ENCODE results near the gene MAP3K14. TPM values are rescaled to one million over a fixed set of nuclear protein-coding genes. Genes with fewer than 3 reads are reported as not detected.
"Not testable (repeated sequence)": the region's sequence is repeated elsewhere in the genome, so short reads cannot be mapped to it uniquely, and the experiment has no call there.

MAP3K14 gene
- total RNA-seq, 1 donor from 2014 or later: 1.2 TPM

DNA sequence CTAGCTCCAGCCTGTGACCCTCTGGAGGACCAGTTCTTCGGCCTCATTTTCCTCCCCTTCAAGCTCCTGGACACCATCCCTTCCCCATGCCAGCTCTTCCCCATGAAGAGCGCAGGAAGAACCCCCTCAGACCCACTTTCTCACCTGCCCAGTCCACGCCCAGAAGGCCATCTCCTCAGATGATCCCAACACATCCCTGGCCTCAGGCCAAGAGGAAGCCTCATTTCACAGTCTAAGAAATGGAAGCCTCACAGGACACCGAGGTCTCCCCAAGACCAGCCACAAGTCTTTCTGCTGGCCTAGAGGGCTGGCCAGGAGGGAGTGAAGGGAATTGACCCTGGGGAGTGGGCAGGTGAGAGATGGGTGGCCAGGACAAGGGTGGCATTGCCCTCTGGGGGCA lies 62.9 kb downstream of the MAP3K14 start:
- no peak for DNase-seq

DNA sequence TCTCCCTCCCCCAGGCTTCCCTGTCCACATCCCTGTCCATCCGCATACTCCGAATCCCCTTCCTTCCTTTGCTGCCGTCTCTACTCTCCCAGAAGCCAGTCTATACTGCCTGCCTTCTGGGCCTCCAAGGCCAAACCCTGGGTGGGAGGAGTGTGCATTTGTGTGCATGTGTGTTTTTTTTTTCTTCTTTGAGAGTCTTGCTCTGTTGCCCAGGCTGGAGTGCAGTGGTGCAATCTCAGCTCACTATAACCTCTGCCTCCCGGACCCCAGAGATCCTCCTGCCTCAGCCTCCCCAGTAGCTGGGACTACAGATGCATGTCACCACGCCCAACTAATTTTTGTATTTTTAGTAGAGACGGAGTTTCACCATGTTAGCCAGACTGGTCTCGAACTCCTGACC lies 63.6 kb downstream of the MAP3K14 start:
- not testable (repeated sequence) for DNase-seq

DNA sequence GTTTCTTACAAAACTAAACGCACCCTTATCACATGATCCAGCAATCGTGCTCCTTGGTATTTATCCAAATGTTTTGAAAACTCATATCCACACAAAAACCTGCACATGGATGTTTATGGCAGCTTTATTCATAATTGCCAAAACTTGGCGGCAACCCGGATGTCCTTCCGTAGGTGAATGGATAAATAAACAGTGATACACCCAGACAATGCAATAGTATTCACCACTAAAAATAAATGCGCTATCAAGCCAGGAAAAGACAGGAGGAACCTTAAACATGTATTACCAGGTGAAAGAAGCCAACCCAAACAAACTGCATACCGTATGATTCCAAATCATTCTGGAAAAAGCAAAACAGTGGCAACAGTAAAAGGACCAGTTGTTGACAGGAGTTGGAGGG lies 64.9 kb downstream of the MAP3K14 start:
- DNase-seq: no peak

DNA sequence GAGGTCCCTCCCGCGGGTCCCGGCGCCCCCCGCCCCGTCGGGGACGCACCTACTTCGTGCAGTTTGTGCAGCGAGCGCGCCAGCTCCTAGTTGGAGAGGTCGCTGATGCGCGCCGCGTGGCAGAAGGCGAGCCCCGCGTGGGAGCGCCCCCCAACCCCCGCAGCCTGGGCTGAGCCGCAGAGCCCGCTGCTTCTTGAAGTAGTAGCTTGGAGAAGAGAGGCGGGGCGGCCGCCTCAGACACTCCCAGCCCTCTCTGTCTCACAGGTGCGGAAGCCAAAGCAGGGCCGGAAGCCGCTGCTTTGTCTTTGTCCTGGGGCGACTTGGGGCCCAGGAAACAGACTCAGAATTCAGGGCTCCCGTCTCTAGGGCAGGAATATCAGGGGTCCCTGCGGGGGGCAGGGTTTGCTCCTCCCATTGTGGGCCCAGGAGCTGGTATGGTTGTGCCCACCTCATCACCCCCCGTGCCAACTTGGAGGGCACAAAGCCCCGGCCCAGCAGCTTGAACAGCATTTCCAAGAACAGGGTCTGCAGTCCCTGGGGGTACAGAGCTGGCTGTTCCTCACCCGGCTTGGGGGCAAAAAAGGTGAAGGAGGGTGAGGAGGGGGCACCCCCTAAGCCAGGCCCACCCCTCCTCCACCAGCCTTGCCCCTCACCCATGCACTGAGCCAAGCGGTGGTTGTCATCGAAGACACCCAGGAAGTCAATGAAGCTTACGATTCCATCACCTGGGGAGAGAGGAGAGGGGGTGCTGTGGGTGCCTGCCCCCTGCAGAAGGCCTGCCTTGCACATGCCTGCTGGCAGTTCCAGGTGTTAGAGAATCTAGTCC lies 68.5 kb downstream of the MAP3K14 start:
- no peak for DNase-seq

DNA sequence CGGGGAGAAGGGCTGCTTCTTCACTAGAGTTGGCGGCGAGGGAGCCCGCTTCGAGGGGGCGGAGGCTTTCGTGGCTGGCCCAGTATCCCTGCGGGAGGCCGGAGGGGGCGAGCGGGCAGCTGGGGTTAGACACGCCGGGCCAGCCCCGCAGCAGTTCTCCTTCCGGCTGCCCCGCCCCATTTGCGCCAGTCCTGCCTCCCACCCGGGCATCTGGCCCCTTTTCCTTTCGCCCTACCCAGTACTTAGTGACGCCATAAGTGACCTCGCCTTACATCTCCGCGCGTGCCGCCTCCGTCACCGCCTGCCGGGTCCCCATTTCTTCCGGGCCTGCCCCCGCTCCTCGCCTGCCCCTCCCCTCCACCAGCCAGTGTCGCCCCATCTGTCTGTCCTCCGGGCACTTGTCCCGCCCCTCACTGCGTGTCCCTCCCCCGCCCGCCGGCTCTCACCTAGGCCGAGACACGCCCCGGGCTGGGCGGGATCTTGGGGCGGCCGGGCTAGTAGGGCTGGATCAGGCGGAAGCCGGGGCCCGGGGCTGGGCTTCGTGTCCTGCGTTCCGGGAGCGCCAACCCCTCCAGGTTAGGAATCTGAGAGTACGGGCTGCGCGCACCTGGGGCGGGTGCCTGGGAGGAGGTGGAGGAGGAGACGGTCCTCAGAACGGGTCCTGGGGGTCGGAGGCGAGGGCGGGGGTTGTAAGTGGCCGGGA lies 69.2 kb downstream of the MAP3K14 start:
- DNase-seq: peak; percentile 68

DNA sequence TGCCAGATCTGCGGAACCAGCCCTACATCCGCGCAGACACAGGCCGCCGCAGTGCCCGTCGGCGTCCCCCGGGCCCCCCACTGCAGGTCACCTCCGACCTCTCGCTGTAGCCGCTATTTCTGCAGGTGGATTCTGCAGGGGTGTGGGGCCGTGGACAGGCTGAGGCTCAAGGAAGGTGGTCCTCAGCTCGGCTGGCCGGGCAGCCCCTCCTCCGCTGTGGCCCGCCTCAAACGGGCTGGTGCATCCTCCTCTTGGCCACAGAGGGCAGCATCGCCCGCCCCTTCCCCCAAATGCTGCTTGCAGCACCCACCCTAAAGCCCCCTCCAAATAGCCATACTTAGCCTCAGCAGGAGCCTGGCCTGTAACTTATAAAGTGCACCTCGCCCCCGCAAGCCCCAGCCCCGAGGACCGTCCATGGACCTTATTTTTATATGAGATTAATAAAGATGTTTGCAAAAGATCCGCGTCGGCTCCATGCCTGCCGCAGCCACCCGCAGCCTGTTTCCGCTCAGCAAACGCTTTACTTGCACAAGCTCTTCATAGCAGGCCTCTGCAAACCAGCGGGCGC lies 69.9 kb downstream of the MAP3K14 start:
- no peak for DNase-seq

DNA sequence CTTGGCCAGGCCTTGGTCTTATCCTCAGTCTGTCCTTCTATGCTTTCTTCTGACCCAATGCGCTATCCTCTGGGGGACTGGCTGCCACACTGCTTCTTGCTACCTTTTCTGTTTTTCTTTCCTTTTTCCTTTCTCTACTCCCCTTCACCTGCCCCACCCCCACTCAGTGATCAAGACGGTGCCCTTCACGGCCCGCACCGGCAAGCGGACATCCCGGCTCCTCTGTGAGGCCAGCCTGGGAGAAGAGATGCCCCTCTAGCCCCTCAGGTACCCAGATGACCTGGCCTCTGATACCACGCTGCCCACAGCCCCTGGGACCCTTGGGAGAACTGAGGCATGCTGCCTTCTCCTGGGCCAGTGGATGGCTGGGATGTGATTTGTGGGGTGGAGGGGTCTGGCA lies 70.5 kb downstream of the MAP3K14 start:
- DNase-seq: no peak

DNA sequence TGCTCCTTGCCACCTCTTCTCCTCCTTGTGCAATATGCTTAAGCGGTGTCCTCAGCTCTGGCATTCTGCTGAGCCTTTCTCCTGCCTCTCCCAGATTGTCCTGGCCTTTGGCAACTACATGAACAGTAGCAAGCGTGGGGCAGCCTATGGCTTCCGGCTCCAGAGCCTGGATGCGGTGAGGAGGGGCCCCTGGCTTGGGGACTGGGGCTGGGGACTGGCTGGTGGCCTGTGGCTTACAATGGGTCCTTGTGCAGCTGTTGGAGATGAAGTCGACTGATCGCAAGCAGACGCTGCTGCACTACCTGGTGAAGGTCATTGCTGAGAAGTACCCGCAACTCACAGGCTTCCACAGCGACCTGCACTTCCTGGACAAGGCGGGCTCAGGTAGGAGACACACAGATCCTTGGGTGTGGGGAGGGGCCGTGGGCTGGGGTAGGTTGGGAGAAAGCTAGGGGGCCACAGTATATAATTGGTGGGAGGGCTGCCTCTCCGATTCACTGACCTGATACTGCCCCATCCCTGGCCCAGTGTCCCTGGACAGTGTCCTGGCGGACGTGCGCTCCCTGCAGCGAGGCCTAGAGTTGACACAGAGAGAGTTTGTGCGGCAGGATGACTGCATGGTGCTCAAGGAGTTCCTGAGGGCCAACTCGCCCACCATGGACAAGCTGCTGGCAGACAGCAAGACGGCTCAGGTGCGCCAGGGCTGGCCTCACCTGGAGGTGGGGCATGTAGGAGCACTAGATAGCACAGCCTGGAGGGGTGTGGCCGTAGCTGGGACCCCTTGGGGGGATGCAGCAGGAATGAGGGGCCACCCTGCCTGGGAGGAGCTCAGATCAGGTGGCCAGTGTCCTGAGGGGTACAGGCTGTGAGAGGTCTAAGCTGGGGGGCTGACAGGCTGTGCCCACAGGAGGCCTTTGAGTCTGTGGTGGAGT lies 71.8 kb downstream of the MAP3K14 start:
- DNase-seq: no peak

DNA sequence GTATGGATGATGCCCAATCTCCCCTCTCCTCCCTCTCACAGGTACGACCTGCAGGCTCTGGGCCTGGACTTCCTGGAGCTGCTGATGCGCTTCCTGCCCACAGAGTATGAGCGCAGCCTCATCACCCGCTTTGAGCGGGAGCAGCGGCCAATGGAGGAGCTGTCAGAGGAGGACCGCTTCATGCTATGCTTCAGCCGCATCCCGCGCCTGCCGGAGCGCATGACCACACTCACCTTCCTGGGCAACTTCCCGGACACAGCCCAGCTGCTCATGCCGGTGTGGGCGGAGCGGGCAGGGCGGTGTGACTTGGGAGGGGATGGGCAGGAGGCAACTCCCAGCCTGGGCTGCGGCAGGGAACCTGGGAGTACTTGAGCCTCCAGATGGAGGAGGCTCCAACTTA lies 73.1 kb downstream of the MAP3K14 start:
- DNase-seq: no peak

DNA sequence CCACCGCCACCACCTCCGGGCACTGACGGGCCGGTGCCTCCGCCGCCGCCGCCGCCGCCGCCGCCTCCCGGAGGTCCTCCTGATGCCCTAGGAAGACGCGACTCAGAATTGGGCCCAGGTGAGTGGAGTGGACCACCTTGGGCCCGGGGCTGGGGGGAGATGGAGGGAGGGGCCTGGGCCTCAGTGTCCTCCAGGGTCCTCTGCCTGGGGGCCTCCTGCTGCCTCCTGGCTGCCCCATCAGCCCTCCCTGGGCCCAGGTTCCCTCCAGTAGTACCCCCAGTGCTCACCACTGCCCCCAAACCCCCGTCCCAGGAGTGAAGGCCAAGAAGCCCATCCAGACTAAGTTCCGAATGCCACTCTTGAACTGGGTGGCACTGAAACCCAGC lies 74.8 kb downstream of the MAP3K14 start:
- no peak for DNase-seq

DNA sequence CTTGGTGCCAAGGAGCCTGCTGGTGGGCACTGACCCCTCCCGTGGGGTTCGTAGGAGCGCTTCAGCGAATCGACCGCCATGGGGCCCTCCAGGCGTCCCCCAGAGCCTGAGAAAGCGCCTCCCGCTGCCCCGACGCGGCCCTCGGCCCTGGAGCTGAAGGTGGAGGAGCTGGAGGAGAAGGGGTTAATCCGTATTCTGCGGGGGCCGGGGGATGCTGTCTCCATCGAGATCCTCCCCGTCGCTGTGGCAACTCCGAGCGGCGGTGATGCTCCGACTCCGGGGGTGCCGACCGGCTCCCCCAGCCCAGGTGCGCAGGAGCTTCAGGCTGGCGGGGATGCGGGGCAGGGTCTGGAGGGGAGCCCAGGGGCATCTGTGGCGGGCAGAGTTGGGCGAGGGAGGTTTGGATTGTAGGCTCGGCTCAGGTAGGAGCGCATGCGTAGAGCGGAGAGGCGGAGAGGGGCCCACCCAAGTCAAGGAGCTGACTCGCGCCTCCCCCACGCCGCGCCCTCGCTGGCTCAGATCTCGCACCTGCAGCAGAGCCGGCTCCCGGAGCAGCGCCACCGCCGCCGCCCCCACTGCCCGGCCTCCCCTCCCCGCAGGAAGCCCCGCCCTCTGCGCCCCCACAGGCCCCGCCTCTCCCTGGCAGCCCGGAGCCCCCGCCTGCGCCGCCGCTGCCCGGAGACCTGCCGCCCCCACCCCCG lies 75.3 kb downstream of the MAP3K14 start:
- no peak for DNase-seq

DNA sequence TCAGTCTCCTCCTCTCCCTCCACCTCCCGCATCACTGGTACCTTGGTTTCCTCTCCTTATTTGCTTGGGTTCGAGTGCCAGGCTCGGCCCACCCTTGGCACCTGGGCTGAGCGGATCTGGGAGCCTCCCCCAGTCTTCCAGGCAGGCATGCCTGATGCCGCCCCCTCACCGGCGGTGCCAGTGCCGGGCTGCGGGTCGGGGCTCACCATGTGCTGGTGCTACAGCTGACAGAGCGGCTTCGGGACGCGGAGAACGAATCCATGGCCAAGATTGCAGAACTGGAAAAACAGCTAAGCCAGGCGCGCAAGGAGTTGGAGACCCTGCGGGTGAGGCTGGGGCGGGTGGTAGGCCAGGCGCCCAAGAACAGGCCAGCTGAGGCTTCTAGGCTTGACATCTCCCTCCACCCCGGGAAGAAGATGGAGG lies 75.9 kb downstream of the MAP3K14 start:
- DNase-seq: peak; percentile 54

DNA sequence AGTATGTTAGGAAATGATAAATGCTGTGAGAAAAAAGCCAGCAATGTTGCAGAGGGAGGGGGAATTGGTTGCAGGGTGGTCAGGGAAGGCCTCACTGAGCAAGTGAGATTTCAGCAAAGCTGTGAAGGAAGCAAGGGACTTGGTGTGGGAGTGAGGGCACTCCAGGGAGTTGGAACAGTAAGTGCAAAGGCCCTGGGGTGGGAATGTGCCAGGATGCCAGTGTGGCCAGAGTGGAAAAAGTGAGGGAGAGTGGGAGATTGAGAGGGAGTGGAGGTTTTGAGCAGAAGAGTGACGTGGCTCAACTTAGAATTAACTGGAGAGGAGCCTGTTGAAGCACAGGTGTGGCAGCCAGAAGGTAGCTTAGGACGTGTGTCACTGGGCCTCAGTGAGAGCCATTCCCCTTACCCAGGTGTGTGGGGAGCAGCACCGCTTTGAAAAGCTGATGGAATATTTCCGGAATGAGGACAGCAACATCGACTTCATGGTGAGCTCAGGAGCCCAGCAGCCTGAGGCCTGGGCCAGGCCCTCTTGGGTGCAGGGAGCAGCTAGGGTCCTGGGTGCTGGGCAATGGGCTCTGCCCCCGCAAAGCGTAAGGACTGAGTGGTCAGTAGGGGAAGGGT lies 78.6 kb downstream of the MAP3K14 start:
- no peak for DNase-seq

DNA sequence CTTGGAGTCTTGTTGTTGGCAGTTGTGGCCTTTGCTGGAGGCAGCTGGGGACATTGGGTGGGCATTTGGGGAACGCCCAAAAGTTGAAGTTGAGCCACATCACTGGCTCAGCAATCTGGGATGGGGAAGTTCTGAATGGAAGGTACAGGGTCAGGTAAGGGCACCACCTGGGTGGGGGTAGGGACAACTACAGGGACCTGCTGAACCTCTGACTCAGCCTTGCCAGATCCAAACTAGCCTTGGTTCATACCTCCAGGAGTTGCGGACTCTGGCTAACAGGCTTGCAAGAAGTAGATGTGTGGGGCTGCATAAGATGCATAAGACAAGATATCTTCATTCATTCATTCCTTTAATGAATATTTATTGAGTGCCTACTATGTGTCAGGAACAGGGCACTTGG lies 79.1 kb downstream of the MAP3K14 start:
- DNase-seq: no peak

DNA sequence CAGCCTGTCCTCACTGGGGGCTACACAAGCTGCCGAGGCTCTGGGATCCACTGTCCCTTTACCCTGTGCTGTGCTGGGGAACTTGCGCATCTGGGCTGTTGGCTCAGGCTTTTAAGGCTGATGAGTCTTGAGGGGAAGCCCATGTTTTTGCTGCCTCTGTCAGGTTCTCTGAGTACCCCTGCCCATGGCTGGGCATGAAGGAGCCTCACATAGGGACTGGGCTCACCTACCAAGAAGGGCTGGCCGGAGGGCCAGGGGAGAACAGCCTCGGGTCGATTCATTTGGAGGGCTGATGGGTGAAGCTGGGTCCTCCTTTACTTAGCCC lies 80.6 kb downstream of the MAP3K14 start:
- no peak for DNase-seq

DNA sequence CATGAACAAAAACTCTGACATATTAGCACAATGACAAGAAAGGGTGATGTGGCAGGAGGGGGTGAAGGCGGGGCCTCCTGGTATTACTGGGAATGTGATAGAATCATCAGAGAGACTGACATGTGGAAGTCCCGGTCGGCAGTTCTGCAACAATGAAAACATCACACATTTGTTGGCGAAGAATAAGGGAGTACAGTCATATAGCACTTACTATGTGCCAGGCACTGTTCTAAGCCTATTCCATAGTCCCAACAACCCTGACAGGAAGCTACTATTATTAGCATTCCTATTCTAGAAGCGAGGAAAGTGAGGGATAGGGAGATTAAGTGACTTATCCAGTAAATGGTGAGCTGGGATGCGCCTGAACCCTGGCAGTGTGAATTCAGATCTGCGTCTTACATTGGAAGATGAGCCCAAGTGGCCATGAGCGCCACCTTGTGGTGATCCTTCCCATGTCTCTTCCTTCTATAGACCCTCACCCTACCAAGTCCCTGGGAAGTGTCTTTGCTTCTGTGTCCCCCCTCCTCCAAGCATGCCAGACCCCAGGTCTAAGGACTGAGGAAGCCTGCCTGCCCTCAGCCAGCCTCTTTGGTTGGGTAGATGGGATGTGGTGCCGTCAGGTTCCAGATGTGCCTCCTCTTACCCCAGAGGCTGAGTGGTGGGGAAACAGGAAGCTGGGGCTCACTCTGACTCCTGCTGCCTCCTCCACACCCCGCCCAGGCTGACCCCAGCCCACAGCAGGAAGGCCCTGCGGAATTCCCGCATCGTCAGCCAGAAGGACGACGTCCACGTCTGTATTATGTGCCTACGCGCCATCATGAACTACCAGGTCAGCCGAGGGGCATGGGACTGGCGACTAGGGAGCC lies 81.2 kb downstream of the MAP3K14 start:
- DNase-seq: no peak

DNA sequence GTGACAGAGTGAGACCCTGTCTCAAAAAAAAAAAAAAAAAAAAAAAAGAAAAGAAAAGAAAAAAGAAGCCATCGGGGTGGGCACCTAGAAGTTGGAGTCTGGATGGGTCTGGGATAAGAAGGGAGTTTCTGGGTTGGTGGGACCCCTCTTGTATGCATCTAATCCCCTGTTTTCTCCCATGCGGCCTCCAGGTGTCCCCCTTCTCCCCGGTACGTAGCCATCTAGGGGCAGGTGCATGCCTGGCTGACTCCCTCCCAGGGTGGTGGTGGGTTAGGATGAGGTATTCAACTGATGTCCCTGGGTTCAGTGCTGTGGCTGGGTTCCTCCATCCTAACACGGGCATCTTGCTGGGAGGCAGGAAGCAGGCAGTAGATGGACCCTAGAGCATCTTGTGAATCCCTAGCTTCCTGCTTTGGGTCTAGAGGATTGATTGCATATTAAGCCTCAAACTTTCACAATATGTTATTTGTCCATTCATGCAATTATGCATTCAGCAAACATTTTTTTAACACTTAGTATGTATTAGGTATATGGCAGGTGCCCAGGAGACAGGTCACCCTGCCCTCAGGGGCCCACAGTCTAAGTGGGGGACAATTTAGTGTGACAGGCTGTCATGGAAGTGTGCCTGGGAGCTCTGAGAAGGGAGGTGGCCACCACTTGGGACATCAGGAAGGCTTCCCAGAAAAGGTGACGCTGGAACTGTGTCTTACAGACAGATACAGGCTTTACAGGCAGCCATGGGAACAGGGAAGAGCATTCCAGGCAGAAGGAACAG lies 82.0 kb downstream of the MAP3K14 start:
- DNase-seq: no peak

DNA sequence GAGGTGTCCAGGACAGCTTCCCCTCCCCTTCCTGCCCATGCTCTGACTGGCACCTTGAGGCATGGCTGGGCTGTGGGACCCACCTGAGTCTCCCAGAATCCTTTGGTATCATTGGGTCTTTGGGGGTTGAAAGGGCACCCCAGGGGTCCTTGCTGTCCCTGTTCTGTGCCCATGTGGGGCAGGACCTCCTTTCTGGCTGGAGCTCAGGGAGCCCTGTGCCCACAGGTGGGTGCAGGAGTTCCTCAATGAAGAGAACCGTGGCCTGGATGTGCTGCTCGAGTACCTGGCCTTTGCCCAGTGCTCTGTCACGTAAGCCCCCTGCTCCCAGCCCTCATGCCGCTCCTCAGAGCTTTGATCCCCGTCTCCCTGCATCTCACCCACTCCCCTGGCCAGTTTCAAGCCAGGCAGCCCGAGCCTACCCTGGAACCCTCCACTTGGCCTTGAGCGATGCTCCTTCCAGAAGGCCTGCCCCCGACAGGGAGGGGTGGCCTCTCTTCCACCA lies 83.3 kb downstream of the MAP3K14 start:
- no peak for DNase-seq

Data from occipital lobe (tissue), 2 donors.